Nephron progenitor cell (in vitro differentiated cells): ENCODE results near the gene CEMIP2.
A peak's percentile ranks its signal among the peaks of the same experiment; 100 is the strongest.

ENCODE experiments used
- DNase-seq: peaks from one replicate; pipeline ENCODE4 v3.0.0; 2021
- H3K27ac Mint-ChIP-seq: 2 replicates; pipeline ENCODE4 v1.8.0; 2021; ENCODE audit warnings: mild to moderate bottlenecking, moderate library complexity, mixed read lengths
- H3K27me3 Mint-ChIP-seq: 2 replicates; pipeline ENCODE4 v1.8.0; 2021; ENCODE audit warnings: mild to moderate bottlenecking, low read depth, mixed read lengths; ENCODE audit not compliant: poor library complexity
- H3K36me3 Mint-ChIP-seq: 2 replicates; pipeline ENCODE4 v1.8.0; 2021; ENCODE audit warnings: low read depth, mixed read lengths
- H3K4me1 Mint-ChIP-seq: 2 replicates; pipeline ENCODE4 v1.8.0; 2021; ENCODE audit warnings: mixed read lengths
- H3K4me3 Mint-ChIP-seq: 2 replicates; pipeline ENCODE4 v1.8.0; 2021; ENCODE audit warnings: mild to moderate bottlenecking, moderate library complexity, mixed read lengths
- H3K9me3 Mint-ChIP-seq: 2 replicates; pipeline ENCODE4 v1.8.0; 2021; ENCODE audit warnings: mild to moderate bottlenecking, moderate library complexity, mixed read lengths
- TF ChIP-seq, protein P1 (sequence below): fragments of 200-600 bp; sonication (generic); IDR thresholded peaks from 2 replicates; pipeline ENCODE4 v1.5.0; 2021; ENCODE audit warnings: antibody characterized with exemption

Gene CEMIP2

DNA sequence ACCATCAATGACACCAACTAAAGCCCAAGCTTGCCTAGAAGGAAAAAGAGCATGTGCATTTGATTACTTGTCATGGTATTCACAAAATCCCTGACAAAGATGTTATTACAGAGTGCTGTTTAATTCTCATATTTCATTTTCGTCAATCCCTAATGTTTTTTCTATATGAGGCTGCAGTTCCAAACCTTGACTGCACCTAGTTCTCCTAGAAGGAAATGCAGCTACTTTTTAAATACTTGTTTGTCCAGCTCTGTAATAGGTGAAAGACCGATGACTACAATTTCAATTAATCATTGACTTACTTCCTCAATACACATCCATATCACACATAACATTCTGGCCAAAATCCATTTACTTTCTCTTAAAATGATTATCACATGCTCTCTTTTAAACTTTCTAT is 28.1 kb downstream of the CEMIP2 start:
- H3K9me3 Mint-ChIP-seq: no peaks in the 10 kb centered on the region
- H3K4me3 Mint-ChIP-seq: no peak overlapping the region
- H3K36me3 Mint-ChIP-seq: peaks cover 43% of the 10 kb centered on the region
- DNase-seq: no peak
- no peaks in the 10 kb centered on the region for H3K27me3 Mint-ChIP-seq
- TF ChIP-seq, protein P1, sequence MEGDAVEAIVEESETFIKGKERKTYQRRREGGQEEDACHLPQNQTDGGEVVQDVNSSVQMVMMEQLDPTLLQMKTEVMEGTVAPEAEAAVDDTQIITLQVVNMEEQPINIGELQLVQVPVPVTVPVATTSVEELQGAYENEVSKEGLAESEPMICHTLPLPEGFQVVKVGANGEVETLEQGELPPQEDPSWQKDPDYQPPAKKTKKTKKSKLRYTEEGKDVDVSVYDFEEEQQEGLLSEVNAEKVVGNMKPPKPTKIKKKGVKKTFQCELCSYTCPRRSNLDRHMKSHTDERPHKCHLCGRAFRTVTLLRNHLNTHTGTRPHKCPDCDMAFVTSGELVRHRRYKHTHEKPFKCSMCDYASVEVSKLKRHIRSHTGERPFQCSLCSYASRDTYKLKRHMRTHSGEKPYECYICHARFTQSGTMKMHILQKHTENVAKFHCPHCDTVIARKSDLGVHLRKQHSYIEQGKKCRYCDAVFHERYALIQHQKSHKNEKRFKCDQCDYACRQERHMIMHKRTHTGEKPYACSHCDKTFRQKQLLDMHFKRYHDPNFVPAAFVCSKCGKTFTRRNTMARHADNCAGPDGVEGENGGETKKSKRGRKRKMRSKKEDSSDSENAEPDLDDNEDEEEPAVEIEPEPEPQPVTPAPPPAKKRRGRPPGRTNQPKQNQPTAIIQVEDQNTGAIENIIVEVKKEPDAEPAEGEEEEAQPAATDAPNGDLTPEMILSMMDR: no peak
- no peaks in the 10 kb centered on the region for H3K4me1 Mint-ChIP-seq
- H3K27ac Mint-ChIP-seq: peak overlapping the region; percentile 43

DNA sequence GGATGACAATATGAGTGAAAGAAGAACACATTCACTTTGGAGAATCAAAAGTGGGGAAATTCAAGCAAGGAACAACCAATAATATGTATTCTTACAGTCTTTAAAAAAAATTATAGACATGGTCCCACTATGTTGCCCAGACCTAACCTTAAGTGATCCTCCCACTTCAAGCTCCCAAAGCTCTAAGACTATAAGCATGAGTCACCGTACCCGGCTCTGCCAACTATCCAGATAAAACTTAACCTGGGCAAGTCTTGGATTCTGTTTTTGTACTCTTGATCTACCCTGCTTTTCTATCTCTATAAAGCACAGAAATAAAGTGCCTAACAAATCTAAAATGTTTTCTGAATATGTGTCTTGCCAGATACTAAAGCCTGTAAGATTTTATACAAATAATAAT is 30.9 kb downstream of the CEMIP2 start:
- Mint-ChIP-seq H3K36me3 (peaks cover 40% of the 10 kb centered on the region), H3K27me3 (no peaks in the 10 kb centered on the region), H3K9me3 (no peaks in the 10 kb centered on the region), H3K4me1 (peaks cover 10% of the 10 kb centered on the region), H3K27ac (no peak overlapping the region), H3K4me3 (no peak overlapping the region)
- DNase-seq: no peak
- TF ChIP-seq, protein P1: no peak

DNA sequence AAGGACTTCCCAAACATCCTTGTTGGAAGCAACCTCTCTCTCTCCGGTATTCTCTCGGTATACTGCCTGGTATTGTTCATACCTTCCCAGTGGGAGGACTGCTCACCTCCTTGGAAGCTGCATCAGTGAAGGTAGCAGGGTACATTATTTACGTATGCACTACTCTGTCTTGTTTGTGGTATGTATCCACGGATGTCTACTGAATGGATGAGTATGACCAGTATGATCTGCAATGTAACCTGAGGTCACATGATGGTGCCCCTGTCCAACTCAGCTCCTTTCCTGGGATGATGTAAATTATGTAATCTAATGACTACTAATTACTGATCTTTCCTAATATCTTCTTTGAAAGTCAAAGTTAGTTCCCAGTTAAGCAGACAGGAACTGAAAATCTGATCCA is 32.1 kb downstream of the CEMIP2 start:
- Mint-ChIP-seq H3K9me3 (no peaks in the 10 kb centered on the region), H3K27ac (no peak overlapping the region), H3K4me3 (no peak overlapping the region), H3K4me1 (peaks cover 11% of the 10 kb centered on the region), H3K36me3 (peaks cover 39% of the 10 kb centered on the region), H3K27me3 (no peaks in the 10 kb centered on the region)
- no peak for DNase-seq
- TF ChIP-seq, protein P1: no peak

DNA sequence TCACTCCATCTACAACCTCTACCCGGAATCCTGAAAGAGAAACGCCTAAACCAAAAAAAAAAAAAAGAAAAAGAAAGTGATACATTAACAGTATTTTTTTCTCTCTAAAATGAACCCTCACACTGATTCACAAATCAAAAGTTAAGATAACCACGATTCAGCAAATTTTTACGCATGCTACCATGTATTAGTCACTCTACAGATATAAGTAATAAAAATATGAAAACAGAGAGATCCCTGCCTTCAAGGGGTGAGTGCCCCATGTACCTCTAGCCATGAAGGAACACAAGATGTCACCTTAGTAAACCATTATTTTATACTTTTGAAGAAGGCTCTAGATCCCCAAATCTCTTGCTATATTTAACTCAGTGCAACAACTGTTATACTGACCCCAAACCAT is 33.4 kb downstream of the CEMIP2 start:
- no peaks in the 10 kb centered on the region for H3K27me3 Mint-ChIP-seq
- H3K4me1 Mint-ChIP-seq: peaks cover 11% of the 10 kb centered on the region
- H3K27ac Mint-ChIP-seq: no peak overlapping the region
- no peaks in the 10 kb centered on the region for H3K9me3 Mint-ChIP-seq
- TF ChIP-seq, protein P1: no peak
- no peak for DNase-seq
- H3K4me3 Mint-ChIP-seq: no peak overlapping the region
- peaks cover 44% of the 10 kb centered on the region for H3K36me3 Mint-ChIP-seq

DNA sequence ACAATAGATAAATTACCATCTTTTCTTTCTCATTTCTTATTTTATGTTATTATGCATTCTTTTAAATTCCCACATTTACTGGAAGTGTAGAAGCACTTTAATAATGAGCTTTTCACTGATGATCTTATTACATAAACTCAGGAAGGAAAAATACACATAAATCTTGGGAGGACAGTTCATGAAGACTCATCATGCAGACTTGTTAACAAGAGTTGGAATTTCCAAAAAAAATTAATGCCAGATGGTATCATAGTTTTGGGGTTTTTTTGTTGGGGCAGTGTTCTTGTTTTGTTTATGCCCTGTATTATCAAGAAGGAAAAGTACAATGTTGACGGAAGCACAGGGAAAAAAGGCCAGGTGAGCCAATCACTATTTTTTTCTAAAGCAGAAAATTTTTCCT is 35.1 kb downstream of the CEMIP2 start:
- Mint-ChIP-seq H3K27me3 (no peaks in the 10 kb centered on the region), H3K4me3 (no peak overlapping the region), H3K36me3 (peaks cover 53% of the 10 kb centered on the region), H3K4me1 (peaks cover 11% of the 10 kb centered on the region), H3K9me3 (no peaks in the 10 kb centered on the region), H3K27ac (no peak overlapping the region)
- DNase-seq: no peak
- TF ChIP-seq, protein P1: no peak

DNA sequence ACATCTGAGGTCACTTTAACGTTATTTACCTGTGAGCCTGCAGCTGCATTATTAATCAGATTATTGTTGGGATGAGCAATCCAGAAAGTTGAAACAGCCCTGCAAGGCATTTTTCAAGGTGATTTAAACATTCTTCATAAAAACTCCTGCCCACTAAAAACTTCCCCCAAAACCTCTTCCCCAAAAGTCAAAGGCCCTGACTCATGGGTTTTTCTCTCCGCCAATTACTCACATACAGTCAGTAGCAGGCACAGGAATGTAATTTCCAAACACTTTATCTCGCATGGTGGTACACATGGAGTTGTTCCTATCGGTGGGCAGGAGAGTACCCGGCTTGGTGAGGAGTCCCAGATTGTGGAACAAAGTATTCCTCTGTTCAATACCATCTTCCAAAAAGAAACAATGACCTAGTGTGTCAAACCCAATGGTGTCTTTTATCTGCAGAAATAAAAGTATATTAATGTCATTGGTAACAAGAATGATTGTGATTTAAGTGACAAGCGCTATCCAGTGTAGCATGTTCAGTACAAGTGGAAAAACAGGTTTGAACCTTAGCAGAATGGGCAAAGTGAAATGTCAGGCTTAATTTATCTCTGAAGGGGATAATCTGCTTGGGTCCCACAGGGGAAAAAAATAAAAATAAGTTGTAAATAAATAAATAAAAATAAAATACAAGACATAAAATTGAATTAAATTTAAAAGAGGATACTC is 38.3 kb downstream of the CEMIP2 start:
- no peak for DNase-seq
- no peaks in the 10 kb centered on the region for H3K27me3 Mint-ChIP-seq
- H3K9me3 Mint-ChIP-seq: no peaks in the 10 kb centered on the region
- H3K4me3 Mint-ChIP-seq: no peak overlapping the region
- H3K27ac Mint-ChIP-seq: no peak overlapping the region
- peaks cover 11% of the 10 kb centered on the region for H3K4me1 Mint-ChIP-seq
- TF ChIP-seq, protein P1: no peak
- peaks cover 40% of the 10 kb centered on the region for H3K36me3 Mint-ChIP-seq
